ENCODE data around the gene CDCP2.
"Not testable (repeated sequence)": the region's sequence is repeated elsewhere in the genome, so short reads cannot be mapped to it uniquely, and the experiment has no call there.

CDCP2 gene

GRCh38 chr1:54114001-54114400 lies 38.8 kb downstream of the CDCP2 start:
- DNase-seq: no peak

DNA sequence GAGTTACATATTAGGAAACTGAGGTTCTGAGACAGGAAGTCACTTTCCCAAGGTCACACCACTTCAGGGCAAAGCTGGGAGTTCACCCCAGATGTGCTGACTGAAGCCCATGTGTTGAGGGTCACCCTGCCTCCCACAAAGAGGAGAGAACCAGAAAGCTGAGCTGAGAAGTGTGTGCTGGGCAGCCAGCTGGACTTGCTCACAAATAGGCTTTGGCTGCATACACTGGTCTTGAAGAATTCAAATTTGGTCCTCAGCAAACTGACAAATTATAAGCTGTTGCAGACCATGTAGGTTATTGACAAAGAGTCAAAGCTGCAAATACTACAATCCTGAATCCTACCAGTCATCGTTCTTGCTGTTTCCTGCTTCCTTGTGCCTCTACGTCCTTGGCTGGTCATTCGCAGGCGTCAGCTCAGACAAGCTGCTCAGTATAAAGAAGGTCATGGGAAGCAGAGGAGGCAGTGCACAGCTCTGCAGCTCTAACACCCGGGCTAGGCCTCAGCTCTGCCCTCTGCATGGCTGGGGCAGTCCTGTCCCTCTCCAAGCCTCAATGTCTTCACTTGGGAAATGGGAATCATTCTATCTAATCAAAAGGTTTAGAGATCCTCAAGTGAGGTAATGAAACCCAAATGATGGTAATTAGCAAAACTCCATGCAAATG lies 40.0 kb downstream of the CDCP2 start:
- no peak for DNase-seq

- DNase-seq: no peak
Measured at GRCh38 chr1:54112027-54112426, 40.8 kb downstream of the CDCP2 start.

GRCh38 chr1:54111624-54112023 lies 41.2 kb downstream of the CDCP2 start:
- DNase-seq: no peak

DNA sequence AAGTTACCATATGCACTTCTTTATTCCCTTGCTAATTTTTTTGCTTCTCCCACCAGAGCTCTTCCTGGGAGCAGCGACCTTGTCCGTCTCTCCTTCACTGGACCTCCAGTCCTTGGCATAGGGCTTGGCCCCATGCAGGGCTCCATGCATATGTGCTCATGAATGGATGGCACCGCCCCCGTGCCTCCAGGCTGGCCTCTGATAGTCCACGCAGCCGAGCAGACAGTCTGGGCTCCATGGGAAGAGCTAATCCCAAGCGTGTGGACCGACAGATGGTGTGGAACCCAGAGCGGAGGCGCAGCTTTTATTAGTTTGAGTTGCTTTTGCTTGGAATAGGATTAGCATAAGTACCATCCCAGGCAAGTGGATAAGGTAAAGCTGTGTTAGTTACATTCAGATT lies 41.8 kb downstream of the CDCP2 start:
- DNase-seq: no peak

DNA sequence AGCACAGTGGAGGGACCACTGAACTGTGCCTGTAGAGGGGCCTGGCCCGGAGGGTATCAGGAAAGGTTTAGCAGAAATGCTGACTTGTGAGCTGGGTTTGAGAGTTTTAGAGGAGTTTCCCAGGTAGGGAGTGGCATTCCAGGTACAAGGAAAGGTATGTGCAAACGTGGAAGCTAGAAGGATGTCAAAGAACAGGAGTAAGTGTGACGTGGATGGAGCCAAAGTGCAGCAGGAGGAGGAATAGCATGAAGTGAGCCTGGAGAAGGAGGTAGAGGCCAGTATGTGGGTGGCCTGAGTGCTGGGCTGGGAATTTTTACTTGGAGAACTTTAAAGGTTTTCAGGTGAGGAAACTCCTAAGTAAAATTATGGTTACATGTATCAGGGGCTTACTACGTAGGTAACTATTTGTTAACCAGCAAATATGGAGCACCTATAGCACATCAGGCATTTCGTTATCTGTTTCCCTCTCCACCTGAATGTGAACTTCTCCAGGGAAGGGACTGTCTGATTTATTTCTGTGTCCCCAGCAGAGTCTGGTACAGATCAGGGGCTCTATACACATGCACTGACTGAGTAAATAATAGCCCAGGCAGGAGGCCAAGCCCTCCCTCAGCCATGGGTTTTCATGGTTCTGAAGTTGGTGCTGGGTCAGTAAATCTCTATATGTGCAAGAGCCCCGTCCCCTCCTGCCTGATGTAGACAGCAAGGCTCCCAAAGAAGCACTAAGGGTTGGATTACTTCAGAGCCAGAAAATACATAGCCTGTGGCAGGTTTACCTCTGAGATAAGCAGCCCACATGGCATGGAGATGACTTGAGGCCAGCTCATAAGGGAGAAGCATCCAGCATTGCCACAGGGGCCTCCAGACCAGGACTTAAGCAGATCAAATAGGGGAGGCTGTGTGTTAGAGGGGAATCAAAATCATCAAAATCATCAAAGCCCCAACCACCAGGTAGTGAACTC lies 43.4 kb downstream of the CDCP2 start:
- no peak for DNase-seq

DNA sequence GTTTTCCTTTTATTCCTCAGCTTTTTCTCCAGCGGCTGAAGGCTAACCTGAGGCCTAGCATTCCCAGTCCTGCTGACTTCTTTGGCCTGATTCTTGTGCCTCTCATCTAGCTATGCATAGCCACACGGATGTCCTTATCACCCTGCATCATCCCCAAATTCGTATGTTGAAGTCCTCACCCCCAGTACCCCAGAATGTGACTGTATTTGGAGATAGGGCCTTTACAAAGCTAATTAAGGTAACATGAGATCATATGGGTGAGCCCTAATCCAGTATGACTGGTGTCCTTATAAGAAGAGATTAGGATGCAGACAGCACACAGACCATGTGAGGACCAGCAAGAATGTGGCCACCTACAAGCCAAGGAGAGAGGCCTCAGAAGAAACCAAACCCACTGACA lies 44.6 kb downstream of the CDCP2 start:
- DNase-seq: no peak

GRCh38 chr1:54107131-54107530 lies 45.7 kb downstream of the CDCP2 start:
- DNase-seq: no peak

- DNase-seq: no peak
Measured at GRCh38 chr1:54105736-54106269, 47.0 kb downstream of the CDCP2 start.

DNA sequence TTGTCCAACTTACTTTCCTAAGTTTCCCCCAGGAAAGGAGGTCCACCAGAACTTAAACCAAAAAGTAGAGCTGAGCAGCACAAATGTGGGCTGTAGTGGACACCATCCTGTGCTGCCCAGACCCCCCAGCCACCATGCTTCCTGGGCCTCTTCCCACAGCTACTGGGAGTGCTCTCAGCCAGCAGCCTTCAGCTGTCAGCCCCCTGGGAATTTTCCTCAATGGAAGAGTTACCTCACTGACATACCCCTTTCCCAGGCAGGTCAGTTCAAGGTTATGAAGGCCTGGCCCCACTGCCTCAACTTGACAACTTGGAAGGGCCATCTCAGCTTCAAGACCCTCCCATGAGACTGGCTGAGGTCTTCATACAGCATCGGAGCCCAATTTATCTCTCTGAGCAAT lies 47.7 kb downstream of the CDCP2 start:
- DNase-seq: no peak

DNA sequence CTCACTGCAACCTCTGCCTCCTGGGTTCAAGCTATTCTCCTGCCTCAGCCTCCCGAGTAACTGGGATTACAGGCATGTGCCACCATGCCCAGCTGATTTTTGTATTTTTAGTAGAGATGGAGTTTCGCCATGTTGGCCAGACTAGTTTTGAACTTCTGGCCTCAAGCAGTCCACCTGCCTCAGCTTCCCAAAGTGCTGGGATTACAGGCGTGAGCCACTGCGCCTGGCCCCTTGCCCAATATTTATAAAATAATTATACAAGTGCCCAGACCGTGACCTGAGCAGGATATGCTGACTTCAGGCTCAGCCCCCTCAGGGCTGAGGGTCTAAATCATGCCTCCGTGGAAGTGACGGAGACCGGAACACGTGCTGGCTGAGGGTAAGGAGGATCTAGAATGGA lies 48.2 kb downstream of the CDCP2 start:
- not testable (repeated sequence) for DNase-seq

- DNase-seq: no peak
Measured at GRCh38 chr1:54103414-54103813, 49.4 kb downstream of the CDCP2 start.

GRCh38 chr1:54100500-54100899 lies 52.3 kb downstream of the CDCP2 start:
- DNase-seq: no peak

DNA sequence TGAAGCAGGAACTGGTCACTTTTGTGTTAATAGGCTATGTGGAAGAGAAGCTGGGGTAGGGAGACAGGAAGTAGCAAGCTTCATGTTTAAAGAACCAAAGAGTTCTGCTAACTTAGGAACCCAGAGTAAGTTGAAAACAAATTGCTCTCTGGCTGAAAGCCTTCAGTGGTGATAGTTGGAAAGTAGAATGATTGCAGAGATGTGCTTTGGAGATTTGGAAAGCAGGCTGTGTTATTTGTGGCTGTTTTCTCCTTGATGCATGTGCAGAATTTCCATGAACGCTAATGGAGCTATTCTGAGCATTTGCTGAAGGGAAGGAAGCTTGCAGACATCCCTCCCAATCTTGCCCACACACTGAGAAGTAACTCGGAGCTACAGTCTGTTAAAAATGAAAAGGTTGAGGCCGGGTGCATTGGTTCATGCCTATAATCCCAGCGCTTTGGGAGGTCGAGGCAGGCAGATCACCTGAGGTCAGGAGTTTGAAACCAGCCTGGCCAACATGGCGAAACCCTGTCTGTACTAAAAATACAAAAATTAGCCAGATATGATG lies 53.7 kb downstream of the CDCP2 start:
- DNase-seq: no peak

- DNase-seq: no peak
Measured at GRCh38 chr1:54096877-54097240, 55.9 kb downstream of the CDCP2 start.

DNA sequence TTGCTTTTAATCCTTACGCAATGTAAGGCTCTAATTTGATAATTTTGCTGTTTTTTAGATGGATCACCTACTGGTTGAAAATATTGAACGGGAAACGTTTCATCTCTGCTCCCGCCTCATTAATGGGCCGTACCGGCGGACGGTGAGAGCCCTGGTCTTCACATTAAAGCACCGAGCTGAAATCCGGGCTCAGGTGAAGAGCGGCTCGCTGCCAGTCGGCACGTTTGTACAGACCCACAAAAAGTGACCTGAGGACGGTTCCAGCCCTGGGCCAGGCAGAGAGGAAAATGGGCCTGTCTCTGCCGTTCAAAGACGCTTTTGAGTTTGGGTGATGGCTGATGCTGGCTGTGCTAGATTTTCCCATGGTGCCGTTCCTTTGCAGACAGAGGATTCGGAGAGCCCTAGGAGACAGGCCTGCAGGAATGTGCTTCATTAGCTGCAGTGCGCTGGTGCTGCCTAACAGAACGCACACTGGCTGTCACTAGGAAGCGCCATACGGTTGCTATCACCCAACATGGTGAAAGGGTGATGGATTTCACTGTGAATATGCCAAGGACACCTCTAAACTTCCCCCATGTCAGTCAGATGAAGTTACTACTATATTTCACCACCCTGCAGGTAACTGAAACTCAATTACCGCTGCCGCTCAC lies 56.4 kb downstream of the CDCP2 start:
- no peak for DNase-seq

DNA sequence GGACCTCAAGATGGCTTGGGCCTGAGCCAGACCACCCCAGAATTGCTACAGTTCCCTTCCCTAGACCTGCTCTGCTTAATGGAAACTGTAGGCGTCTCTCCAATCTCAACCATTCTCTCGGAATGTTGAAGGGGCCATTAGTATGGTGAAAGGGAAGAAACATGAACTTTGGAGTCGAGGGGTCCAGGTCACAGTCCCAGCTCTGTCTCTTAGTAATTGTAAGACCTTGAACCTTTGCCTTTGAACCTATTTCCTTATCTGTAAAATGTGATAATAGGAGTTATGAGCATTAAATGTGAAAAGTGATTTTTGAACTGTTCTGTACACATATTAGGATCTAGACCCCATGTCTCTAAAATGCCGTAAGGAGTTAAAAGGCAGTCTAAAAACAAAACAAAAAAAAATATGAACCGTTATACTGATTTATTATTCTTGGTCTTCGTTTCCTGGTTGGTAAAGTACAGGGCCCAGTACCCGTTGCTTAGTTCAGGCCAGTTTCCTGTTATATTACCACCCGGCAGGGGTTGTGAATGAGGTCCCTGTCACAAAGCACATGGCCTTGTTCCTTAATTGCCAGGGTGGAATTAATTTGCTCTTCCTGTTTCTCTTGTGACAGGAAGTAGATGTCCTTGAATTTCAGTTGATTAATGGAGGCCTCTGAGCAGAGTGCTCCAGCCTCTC lies 57.1 kb downstream of the CDCP2 start:
- no peak for DNase-seq

GRCh38 chr1:54094730-54095105 lies 58.1 kb downstream of the CDCP2 start:
- DNase-seq: not testable (repeated sequence)

DNA sequence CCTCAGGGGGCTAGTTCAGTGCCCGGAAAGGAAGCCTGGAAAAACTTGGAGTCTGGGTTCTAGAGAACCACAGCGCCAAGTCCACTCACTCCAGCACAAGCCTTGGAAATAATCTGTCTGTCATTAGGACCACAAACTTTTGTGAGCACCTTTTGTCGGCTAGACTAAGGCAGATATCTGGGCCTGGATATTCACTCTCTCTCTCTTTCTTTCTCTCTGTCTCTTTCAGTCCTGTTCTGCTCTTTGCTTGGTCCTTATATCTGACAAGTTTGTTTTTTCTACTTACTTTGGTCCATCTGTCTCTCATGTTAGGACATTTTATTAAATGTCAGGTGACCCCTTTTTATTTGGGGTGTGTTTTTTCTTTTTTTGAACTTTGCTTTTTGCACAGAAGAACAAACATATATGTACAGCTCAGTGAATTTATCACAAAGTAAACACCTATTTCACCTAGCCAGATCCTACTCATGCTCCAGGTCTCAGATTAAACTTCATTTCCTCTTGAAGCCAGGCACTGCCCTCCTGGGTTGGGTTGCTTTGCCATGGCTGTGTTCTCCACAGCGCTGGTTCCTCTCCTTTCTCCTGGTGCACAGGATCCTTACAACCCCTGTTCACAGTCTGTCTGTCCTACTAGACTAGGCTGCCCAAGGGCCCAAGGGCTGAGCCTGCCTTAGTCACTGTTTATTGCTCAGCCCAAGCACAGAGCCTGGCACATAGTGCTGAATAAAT lies 58.6 kb downstream of the CDCP2 start:
- no peak for DNase-seq

- DNase-seq: no peak
Measured at GRCh38 chr1:54091666-54092065, 61.1 kb downstream of the CDCP2 start.

GRCh38 chr1:54088385-54088784 lies 64.4 kb downstream of the CDCP2 start:
- no peak for DNase-seq

- DNase-seq: no peak
Measured at GRCh38 chr1:54086754-54087153, 66.0 kb downstream of the CDCP2 start.

All from NCI-H2227 treated with DMSO at 0.1 percent for 48 hours (cell line).